ES-I3 (cell line): ENCODE data around the gene ARMH3.

ENCODE experiments used
- H3K36me3 ChIP-seq: 2 replicates; pipeline ENCODE4 v1.6.1; 2013; ENCODE audit warnings: mild to moderate bottlenecking, low read length, control low read depth, moderate library complexity; ENCODE audit not compliant: insufficient read depth
- H3K4me1 ChIP-seq: 2 replicates; pipeline ENCODE4 v1.6.1; 2013; ENCODE audit warnings: mild to moderate bottlenecking, control low read depth, low read length; ENCODE audit not compliant: insufficient read depth
- H3K9ac ChIP-seq: 2 replicates; pipeline ENCODE4 v1.6.1; 2013; ENCODE audit warnings: low read depth, mild to moderate bottlenecking, low read length, moderate library complexity
- H3K9me3 ChIP-seq: 2 replicates; pipeline ENCODE4 v1.6.1; 2013; ENCODE audit warnings: mild to moderate bottlenecking, low read length, moderate library complexity; ENCODE audit not compliant: control insufficient read depth, insufficient read depth

ARMH3 gene

DNA sequence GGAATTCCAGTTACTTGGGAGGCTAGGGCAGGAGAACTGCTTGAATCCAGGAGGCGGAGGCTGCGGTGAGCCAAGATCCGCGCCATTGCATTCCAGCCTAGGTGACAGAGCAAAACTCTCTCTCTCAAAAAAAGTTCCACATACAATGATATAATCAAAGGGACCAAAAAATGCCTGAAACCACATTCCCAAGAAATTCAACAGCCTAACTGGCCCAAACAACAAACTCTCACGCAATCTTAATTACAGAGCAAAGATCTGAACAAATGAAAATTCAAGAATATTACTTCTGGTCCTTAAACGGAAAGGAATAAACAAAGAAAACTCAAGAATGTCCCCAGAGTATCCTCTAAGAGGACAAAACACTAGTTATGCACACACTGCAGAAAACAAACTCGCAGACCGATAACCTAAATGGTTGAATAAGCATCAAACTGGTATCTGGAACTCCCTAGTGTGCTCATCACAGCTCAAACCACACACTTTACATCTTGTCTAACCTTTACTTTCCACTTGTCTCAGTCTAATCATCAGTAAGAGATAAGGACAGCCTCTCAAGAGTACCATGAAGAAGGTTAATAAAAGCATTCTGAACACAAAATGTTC is 241.4 kb downstream of the ARMH3 start:
- peaks cover 4% of the 10 kb centered on the region; the same call in 1 of the 2 replicates for H3K4me1 ChIP-seq
- no peaks in the 10 kb centered on the region for H3K9me3 ChIP-seq
- H3K9ac ChIP-seq = peak overlapping the region; percentile 97; the same call in 1 of the 2 replicates
- peaks cover 17% of the 10 kb centered on the region for H3K36me3 ChIP-seq

GRCh38 chr10:101812606-101813005 is 243.4 kb downstream of the ARMH3 start:
- H3K36me3 ChIP-seq = peaks cover 20% of the 10 kb centered on the region
- H3K9ac ChIP-seq = no peak overlapping the region
- H3K4me1 ChIP-seq = peaks cover 4% of the 10 kb centered on the region; the same call in 1 of the 2 replicates
- H3K9me3 ChIP-seq = no peaks in the 10 kb centered on the region

DNA sequence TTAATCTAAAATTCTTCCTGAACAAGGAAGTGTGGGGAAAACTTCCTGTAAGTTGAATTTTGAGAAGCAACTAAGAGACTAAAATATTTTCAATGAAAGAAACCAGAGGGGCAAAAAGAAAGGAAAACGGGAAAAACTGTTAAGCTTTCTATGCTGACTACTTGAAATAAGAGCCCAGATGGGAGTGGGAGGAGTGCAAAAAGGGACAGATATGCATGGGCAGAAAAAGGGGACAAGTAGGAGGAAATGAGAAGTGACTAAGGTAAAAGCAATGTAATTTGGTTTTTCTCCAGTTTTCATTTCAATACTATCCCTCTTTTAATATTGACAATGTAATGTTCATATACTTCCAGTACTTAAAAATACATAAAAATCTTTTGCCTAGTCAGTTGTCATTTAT is 248.8 kb downstream of the ARMH3 start:
- Histone ChIP-seq H3K36me3 (peaks cover 35% of the 10 kb centered on the region), H3K9me3 (no peaks in the 10 kb centered on the region), H3K4me1 (no peaks in the 10 kb centered on the region), H3K9ac (no peak overlapping the region)

- H3K9me3 ChIP-seq = no peaks in the 10 kb centered on the region
- H3K4me1 ChIP-seq = no peaks in the 10 kb centered on the region
- no peak overlapping the region for H3K9ac ChIP-seq
- H3K36me3 ChIP-seq = peaks cover 39% of the 10 kb centered on the region
Measured at GRCh38 chr10:101803511-101803910, 252.5 kb downstream of the ARMH3 start.

DNA sequence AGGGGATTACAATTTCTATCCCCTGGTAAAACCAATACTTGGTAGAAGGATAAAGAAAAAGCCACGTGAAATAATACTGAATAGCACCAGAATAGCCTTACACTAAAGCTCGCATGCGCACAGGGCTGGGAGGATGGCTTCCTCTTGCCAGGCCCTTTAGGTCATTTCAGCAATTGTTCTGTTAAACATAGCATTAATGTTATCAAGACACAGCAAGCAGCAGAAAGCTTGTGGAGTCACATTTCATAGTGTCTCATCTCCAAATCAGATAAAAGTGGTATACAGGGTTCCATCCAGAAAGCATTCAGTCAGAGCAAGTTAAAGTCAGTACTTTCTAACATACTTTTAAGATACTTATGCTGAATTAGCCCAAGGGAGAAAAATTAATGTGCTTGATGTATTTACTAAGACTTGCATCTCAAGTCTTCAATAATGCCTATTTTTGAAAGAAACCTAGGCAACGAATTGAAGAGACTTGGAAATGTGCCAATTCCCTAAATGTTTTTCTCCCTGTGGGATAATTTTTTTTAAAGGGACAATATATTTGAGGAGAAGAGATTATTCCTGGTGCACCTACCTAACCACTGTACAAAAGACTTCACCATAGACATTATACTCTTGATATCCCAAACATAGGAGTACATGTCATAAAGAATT is 258.4 kb downstream of the ARMH3 start:
- Histone ChIP-seq H3K9ac (no peak overlapping the region), H3K36me3 (peaks cover 60% of the 10 kb centered on the region), H3K4me1 (no peaks in the 10 kb centered on the region), H3K9me3 (no peaks in the 10 kb centered on the region)
